ENCODE data around the gene KBTBD13.
"Not testable (repeated sequence)": the region's sequence is repeated elsewhere in the genome, so short reads cannot be mapped to it uniquely, and the experiment has no call there.

KBTBD13 gene

DNA sequence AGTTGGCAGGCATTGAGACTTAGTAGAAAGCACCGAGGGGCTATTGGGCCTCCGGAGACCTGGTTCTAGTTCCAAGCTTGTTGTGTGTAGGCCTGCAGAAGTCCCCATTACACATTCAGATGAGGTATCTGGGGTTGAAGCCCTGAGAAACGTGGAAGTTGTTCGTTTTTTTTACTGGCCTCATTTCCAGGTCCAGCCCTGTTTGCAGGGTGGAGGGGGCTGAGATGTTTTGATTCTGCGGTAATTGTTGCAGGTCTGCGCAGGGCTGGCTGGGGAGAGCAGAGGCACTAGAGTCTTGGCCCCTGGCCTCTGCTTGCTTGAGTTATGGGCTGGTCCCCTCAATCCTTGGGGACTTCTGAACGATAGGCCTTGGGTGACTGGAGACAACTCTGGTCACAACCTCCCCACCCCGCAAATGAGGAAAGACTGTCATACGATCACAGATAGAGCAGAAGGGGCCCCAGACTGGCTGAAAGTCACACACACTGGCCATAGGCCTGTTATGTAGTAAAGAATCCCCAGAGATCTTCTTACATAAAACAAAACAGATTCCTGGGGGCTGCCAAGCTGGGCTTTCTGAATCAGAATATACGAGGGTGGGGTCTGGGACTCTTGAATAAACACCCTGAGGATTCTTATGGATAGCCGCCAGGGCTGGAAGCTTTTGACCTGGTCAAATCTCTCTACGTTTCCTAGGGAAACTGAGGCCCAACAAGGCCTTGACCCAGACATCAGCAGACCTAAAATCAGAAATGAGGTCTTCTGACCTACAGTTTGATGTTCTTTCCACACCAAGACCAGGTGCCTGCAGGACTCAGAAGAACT, 15.6 kb downstream of the KBTBD13 start:
- DNase-seq = no peak

DNA sequence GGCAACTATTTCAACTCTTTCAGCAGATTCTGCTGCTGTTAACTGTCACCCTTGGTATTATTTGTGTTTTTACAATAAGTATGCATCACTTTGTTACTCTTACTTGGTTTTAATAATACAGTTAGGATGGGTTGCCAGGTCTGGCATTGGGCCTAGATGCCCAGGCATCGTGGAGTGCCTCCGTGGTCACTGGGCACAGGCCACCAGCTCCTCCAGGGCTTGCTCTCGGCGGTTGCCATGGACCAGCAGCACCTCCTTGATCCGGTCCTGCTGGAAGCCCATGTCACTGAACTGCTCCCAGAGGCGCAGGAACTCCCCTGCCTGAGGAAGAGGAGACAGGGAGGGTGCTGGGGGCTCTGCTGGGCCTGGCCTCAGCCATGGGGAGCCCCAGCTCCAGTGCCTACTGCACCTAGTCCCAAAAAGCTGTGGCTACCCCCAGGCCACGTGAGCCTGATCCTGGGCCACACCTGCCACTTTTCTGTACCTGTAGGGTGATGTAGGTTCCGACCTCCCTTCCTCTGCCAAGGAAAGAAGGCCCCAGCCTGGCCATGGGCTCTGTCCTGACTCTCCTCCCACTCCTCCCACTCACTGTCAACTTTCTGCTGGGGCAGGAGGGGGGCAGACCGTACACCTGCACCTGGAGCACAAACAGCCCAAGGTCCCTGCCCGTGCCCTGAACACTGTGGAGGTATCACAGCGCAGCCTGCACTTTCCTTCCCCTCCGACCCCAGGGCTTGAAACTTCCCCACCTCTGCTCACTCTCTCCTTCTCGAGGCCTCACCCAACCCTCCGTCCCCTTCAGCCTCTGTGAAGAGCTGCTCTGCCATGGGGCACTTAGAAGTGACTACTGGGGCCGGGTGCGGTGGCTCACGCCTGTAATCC, 16.6 kb downstream of the KBTBD13 start:
- no peak for DNase-seq

- DNase-seq = not testable (repeated sequence)
These were observed 17.2 kb downstream of the KBTBD13 start for GRCh38 chr15:65093793-65094170.

DNA sequence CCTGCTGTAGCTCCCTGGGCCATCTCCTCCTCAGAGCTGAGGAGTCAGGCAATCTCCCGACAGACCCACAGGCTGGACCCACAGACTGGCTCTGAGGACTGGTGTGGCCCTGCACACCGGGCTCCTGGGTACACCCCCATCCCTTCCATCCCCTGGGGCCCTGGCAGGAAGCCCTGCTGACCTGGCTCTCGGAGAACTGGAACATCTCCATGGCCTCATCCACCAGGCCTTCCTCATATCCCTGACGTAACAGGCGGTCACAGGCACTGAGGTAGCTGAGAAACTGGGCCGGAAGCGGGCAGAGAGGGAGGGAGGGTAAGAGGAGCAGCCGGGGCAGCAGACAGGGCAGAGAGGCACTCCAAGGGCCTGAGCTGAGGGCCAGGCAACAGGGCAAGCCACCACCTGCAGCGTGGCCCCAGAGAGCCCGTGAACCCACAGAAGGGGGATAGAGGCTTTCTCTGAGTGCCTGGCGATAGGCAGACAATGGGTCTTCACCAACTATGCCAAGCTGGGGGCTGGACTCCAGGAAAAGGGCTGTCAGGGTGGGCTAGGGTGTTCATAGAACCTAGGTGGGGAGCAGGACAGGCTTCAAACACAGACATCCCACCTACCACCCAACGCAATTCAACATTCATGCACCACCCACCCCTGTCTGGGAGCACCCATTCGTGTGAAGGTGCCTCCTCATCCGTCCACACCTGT, 17.9 kb downstream of the KBTBD13 start:
- no peak for DNase-seq

DNA sequence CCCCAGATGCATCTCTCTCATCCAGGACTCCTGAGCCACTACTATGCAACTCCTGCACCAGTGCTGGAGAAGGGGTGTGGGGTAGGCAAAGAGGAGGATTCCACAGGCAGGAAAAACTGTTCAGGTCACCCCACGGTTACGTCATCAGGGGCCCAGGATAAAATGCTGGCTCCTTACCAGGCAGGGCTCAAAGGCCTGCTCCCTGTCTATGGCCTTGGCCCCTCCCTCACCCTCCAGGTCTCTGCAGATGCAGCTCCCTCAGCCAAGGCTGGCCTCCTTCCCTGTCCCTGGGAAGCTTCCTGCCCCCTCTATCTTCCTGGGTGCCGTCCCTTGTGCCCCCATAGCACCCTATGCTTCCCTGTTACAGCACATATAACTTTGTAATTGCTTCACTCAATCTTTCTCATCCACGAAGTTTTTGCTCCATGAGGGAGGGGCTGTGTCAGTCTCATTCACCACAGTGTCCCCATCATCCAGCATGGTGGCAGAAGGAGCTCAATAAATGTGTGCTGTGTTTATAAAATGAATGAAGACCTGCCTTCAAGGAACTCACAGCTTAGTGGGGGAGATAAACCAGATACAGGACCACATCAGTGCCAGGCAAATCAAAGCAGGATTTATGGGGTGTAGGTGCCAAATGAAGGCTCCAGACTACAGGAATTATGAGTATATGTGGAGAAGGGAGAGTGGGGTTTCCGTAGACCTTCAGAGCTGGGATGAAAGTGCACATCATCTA, 18.6 kb downstream of the KBTBD13 start:
- DNase-seq = no peak

- no peak for DNase-seq
These were observed 19.2 kb downstream of the KBTBD13 start for GRCh38 chr15:65095747-65096104.

DNA sequence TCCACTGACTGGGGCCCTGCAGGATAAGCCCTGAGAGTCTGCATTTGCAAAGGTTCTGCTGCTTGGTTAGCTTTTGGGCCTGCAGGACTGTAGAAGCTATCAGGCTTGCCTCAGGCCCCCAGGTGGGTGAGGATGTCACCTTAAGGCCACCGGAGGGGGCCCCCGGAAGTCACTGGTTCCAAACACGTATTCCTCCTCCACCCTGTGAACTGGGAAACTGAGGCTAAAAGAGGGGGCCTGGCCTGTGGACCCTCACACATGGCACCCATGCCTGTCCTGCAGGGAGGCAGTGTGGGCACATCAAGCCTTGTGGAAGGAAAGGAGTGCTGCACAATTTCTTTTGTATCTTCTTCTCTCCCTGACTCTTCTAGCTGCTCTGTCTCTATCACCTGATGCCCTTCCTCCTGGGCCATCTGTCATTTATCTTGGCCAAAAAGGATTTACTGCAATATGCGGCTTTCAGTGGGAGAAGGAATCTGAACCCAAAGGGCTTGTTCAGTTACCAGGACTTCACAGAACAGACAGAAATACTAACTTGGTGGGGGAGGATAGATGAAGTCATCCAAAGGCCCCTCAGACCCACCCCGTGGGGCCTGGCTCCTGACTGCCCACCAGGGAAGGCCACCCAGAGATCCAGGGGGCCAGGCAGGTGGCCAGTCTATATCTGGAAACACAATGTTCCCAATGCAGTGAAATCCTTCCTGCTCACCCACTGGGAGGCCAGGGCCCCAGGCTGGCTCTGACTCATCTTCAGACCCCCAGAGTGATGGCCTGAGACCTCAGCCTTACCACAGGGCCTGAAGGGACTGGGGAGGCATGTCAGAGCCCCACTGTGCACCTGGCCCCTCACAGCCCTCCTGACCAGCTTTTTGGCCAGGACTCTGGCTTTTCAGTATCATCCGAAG, 20.2 kb downstream of the KBTBD13 start:
- no peak for DNase-seq

DNA sequence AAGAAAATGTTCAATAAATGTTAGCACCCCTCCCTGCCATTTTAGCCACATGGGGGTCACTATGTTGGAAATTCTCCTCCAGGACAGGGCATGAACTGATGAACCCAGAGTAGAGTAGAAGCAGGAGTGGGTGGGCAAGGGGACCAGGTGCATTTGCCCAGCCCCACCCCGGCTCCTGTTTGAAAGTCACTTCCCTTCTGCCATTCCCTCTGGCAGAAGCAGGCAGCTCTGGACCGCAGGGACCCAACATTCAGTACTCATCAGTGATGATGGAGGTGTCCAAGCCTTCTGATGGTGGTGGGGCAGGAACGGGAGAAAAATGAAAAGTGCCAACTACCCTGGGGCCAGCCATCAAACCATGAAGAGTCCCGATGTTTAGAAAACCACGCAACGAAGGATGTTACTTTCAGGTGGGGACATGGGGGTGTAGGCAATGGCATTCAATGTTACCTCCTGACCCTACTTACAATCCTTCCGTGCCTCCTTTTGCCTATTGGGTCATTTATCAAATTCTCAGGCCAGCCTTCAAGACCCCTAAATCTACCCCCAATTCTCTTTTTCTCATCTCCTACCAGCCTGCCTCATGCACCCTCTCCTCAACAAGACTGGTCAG, 21.2 kb downstream of the KBTBD13 start:
- no peak for DNase-seq

- DNase-seq = no peak
These were observed 22.8 kb downstream of the KBTBD13 start for GRCh38 chr15:65099336-65099735.

DNA sequence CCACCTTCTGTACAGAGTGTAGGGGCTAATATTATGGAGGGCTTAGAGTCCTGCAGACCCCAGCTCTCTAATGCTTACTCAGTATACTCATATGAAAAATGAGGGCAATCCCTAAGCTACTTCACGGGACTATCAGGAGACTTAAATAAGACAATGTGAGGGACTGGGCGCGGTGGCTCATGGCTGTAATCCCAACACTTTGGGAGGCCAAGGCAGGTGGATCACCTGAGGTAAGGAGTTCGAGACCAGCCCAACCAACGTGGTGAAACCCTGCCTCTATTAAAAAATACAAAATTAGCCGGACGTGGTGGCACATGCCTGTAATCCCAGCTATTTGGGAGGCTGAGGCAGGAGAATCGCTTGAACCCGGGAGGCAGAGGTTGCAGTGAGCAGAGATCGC, 23.3 kb downstream of the KBTBD13 start:
- not testable (repeated sequence) for DNase-seq

DNA sequence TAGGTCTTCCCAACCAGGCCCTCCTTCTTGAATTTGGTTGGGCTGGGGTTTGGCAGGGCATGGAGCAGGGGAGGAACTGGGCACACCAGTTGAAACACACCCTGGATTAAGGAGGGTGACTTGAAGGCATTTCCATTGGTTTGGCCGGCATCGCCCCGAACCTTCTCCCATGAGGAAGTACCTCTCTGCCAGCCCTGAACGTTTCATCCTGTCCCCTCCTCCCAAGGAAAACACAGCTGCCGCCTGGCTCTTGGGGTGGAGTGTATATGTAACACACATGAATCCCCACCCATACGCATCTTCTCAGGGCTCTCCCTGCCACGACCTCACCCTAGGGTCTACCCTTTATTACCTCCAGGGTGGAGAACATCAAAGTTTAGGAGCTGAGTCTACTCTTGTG, 23.9 kb downstream of the KBTBD13 start:
- no peak for DNase-seq

GRCh38 chr15:65101411-65101890, 24.9 kb downstream of the KBTBD13 start:
- no peak for DNase-seq

DNA sequence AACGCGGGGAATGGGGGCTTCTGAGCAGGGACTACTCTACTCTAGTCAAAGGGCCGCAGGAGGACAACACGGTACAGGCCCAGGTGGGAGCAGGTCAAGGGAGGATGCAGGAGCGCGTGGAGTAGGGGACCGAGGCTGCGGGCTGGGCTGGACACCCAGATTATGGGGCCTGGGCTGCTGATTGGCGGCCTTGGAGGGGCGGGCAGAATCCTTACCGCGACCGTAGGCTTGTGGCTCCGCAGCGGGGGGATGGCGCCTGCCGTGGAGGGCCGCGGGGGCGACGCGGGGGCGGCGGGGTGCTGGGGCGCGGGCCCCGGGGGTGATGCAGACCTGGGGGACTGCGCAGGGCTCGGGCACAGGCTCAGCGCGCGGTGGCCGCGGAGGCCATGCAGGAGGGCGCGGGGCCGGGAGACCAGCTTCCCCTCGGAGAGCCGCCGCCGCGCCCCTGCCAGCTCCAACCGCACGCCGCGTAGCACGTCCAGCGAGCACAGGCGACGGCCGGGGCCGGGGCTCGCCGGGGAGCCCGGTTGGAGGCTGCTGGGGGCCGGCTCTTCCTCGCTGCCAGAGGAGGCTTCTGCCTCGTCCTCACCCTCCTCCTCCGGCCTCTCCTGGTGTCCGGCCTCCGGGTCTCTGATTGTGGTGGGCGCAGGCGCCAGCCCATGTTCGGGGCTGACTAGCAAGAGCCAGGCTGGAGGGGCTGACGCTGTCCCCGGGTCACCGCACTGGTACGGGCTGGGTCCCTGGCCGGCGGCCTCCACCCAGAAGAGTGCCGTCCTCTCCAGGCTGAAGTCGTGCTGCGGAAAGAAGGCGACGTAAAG, 25.6 kb downstream of the KBTBD13 start:
- DNase-seq = no peak

DNA sequence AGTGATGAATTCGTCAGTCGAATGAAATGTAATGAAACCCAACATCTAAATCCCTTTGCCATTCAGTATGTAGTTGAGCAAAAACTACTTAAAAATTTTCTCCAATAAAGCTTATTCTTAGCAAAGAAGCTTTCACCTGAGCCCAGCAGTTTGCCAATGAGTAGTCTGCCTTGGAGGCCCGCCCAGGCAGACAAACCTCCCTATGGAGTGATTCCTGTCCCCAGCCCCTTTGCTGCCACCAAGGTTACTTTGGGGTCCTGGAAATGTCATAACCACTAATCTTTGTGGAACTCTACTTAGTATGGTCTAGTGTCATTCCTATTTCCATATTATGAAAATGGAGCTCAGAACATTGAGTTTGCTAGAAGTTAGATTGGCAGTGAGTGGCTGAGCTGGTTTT, 26.4 kb downstream of the KBTBD13 start:
- DNase-seq = no peak

DNA sequence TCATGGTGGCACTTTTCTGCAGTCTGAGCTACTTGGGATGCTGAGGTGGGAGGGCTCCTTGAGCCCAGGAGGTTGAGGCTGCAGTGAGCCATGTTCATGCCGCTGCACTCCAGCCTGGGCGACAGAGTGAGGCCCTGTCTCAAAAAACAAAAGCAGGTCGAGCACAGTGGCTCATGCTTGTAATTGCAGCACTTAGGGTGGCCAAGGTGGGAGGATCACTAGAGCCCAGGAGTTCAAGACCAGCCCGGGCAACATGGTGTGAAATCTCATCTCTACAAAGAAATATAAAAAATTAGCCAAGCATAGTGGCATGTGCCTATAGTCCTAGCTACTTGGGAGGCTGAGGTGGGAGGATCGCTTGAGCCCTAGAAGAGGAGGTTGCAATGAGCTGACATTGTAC, 28.5 kb downstream of the KBTBD13 start:
- DNase-seq = no peak

DNA sequence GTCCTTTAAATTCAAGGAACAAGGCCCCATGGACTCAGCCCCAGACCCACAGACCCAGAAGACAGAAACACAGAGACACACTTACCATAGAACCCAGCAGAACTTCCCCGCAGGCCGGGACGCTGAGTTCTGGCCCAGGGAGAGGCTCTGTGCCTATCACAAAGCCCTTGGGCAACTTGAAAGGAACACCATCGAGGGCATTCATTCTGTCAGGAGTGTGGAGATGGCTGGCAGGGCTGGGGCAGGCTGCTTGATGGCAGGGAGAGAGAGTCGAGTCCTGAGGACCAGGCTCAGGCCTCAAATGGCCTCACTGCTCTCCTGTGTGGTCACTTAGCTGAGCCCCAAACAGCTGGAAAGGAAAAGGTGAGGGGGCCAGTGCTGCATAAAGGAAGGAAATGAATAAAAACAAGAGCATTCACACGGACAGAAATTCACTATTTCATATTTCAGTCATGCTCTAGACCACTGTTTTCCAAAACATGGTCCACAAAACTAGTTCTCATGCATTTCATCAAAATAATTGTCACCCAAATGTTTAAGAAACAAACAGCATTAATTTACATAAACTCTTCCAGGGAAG, 29.6 kb downstream of the KBTBD13 start:
- DNase-seq = no peak

DNA sequence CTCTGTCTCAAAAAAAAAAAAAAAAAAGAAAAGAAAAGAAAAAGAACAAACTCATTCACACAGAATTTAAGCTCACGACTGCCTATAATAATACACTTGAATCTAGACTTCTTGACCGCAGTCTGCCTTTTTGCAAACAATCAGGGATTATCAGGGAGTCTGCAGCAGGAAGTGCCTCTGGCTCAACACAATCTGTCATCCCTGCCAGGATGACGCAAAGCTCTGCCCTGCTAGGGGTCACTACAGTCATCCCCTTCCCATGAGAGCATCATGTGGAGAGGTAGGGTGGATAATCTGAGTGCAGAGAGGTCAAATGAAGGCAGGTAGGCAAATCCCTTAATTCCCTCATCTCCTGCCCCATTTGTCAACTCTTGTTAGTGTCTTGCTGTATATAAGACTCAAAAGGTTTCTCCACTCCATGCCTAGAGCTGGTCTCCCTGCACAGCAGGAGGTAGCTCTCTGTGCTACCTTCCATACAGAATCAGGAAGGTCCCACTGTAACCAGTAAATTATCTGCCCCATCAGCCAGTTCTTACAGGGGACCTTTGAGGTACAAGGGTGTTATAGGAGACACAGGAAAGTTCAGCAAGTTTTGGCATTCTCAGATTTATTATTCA, 34.2 kb downstream of the KBTBD13 start:
- no peak for DNase-seq

DNA sequence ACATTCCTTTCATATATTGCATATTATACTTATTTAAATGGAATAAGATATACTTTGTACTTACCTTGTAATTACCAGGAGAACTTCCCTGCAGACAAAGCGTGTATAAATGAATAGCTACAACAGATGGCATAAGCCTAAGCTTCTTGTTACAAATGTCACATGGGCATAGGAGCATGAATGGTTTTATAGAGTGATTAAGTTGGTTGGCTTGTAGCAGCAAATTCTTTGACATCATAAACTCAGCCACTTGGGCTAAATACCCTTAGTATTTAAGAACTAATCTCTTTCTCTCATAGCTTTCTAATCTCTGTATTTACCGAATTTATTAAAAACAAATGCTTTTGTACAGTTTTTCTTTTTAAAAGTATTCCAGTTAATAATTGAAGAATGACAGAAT, 38.5 kb downstream of the KBTBD13 start, which contains the start of gene UBAP1L:
TSS of gene UBAP1L (minus strand) at position 115 of the 400 bp plus-strand sequence. CDS start 8,985 bp downstream, outside the sequence.
- DNase-seq = no peak

DNA sequence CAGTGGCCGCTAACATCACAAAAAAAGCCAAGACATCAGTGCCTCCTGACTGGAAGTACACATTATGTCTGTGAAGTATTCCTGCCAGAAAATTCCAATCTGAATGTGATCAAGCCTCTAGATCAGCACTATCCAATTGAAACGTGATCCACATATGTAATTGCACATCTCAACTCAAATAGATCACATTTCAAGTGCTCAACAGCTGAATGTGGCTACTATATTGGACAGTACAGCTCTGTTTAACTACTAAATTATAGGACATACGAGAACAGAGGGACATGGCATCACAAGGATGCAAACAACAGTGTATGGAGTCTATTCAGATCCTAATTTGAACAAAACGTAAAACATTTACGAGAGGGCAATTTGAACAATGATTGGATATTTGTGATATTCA, 39.0 kb downstream of the KBTBD13 start:
- no peak for DNase-seq

Measured in DMS79 treated with DMSO at 0.1 percent for 48 hours (cell line).